Testis (tissue), 3 donors: ENCODE data around the gene AMBRA1. TPM values are rescaled to one million over a fixed set of nuclear protein-coding genes. Genes with fewer than 3 reads are reported as not detected.

Experiments used
- DNase-seq: peaks from one replicate; pipeline ENCODE4 v3.0.0-alpha.2; 2019
- H3K27ac ChIP-seq, 2 donors: fragments of 200-600 bp; sonication (generic); one replicate each; pipeline ENCODE4 v1.5.1; 2019
- H3K27me3 ChIP-seq: fragments of 200-600 bp; sonication (generic); one replicate; pipeline ENCODE4 v1.5.1; 2019
- H3K36me3 ChIP-seq: fragments of 200-600 bp; sonication (generic); one replicate; pipeline ENCODE4 v1.5.1; 2017; ENCODE audit warnings: low read depth; ENCODE audit errors: missing control alignments
- H3K4me1 ChIP-seq: fragments of 200-600 bp; sonication (generic); one replicate; pipeline ENCODE4 v1.5.1; 2019
- H3K4me3 ChIP-seq, 2 donors: fragments of 200-600 bp; sonication (generic); one replicate each; pipeline ENCODE4 v1.5.1; 2017 to 2019
- H3K9me3 ChIP-seq: fragments of 200-600 bp; sonication (generic); one replicate; pipeline ENCODE4 v1.5.1; 2017
- CTCF ChIP-seq, 3 experiments: fragments of 450-650 bp in 2 of 3; fragments of 200-600 bp in 1 of 3; sonication (generic) in 1 of 3; IDR thresholded peaks; one replicate each; pipeline ENCODE4 v1.5.1; 2016 to 2019; ENCODE audit warnings: antibody characterized with exemption in 3 of 3, mild to moderate bottlenecking in 2 of 3, moderate library complexity in 1 of 3
- POLR2A ChIP-seq: fragments of 450-650 bp; IDR thresholded peaks from one replicate; pipeline ENCODE4 v1.6.1; 2017; ENCODE audit warnings: antibody characterized with exemption, mild to moderate bottlenecking, moderate library complexity
- WGBS, 2 donors: methylation state at CpG; one replicate each; pipeline ENCODE4 v1.1.5; 2018; 5-methylcytosine and 5-hydroxymethylcytosine counted together
- intact Hi-C: fragments of 100-400 bp; cut with DNase I; formaldehyde crosslinking; loops from one replicate; pipeline ENCODE4 v1.15.1; 2023; ENCODE audit warnings: low total_unique reads
- polyA plus RNA-seq: library from polyadenylated mRNA; stranded (reverse); fragments of 350-450 nt; fragmentation: Illumina TruSeq; extraction: RNeasy Lipid Tissue Mini Kit (QIAGEN cat#74804); gene quantifications from one replicate; pipeline ENCODE4 v1.2.3, GENCODE V29; 2014; ENCODE audit warnings: low read depth, low replicate concordance; ENCODE audit not compliant: insufficient read depth
- total RNA-seq, 2 donors: library from RNA; depleted of rRNA; stranded (reverse); fragments of >200 nt; gene quantifications; one replicate each; pipeline ENCODE4 v1.2.3, GENCODE V29; 2016

AMBRA1 gene
- total and polyA plus RNA-seq, 3 donors from 2014 or later: 28.0 to 68.3 (median 55.6) TPM

GRCh38 chr11:46404476-46405017, 189.3 kb downstream of the AMBRA1 start:
- Histone ChIP-seq H3K27ac (no peak overlapping the region), H3K36me3 (no peaks in the 10 kb centered on the region), H3K27me3 (no peaks in the 10 kb centered on the region), H3K4me3 (no peak overlapping the region), H3K9me3 (no peaks in the 10 kb centered on the region), H3K4me1 (peaks cover 5% of the 10 kb centered on the region)
- WGBS, 2 donors: 77 to 92% methylated on average over 5 of the region's 5 CpGs
- TF ChIP-seq CTCF (IDR thresholded peaks at IDR 0.05) (no peak), POLR2A (no peak)
- no peak for DNase-seq
- intact Hi-C loops: no loop called here

GRCh38 chr11:46402957-46403902, 190.6 kb downstream of the AMBRA1 start:
- TF ChIP-seq CTCF (IDR thresholded peaks at IDR 0.05) (no peak), POLR2A (no peak)
- Histone ChIP-seq H3K36me3 (no peaks in the 10 kb centered on the region), H3K4me1 (peaks cover 5% of the 10 kb centered on the region), H3K27ac (no peak overlapping the region), H3K9me3 (no peaks in the 10 kb centered on the region), H3K27me3 (no peaks in the 10 kb centered on the region), H3K4me3 (no peak overlapping the region)
- DNase-seq: no peak
- 66 to 67% methylated on average over 5 to 6 of the region's 6 CpGs for WGBS, 2 donors
- intact Hi-C loops: no loop called here

GRCh38 chr11:46397526-46397925, 196.3 kb downstream of the AMBRA1 start:
- Histone ChIP-seq H3K27me3 (no peaks in the 10 kb centered on the region), H3K36me3 (no peaks in the 10 kb centered on the region), H3K4me3 (no peak overlapping the region), H3K27ac (no peak overlapping the region), H3K9me3 (no peaks in the 10 kb centered on the region), H3K4me1 (peaks cover 7% of the 10 kb centered on the region)
- intact Hi-C loops: loop anchor here (10.0 kb wide), 1 partner anchor 127 kb away; no protein-coding TSS in a partner anchor
- no peak for DNase-seq
- WGBS, 2 donors: 87 to 93% methylated on average over 3 to 12 of the region's 19 CpGs
- no peak for TF ChIP-seq CTCF (IDR thresholded peaks at IDR 0.05)

- Histone ChIP-seq H3K4me3 (no peak overlapping the region), H3K4me1 (peaks cover 18% of the 10 kb centered on the region), H3K27me3 (no peaks in the 10 kb centered on the region), H3K9me3 (no peaks in the 10 kb centered on the region), H3K36me3 (no peaks in the 10 kb centered on the region), H3K27ac (no peak overlapping the region)
- 65 to 85% methylated on average over 4 of the region's 4 CpGs for WGBS, 2 donors
- no peak for TF ChIP-seq POLR2A
- TF ChIP-seq CTCF (IDR thresholded peaks at IDR 0.05): no peak
- intact Hi-C loops: loop anchor here (10.0 kb wide), 1 partner anchor 131 kb away; no protein-coding TSS in a partner anchor
- no peak for DNase-seq
These were observed 200.1 kb downstream of the AMBRA1 start for GRCh38 chr11:46393759-46394158.
